GM12875 (cell line): ENCODE data around the gene DPF1.
"Not testable (repeated sequence)": the region's sequence is repeated elsewhere in the genome, so short reads cannot be mapped to it uniquely, and the experiment has no call there.

ENCODE experiments used
- H3K4me3 ChIP-seq: one replicate; pipeline ENCODE4 v1.5.1; 2011; ENCODE audit warnings: low read depth, low read length, control low read depth
- TF ChIP-seq, protein P1 (sequence below): IDR thresholded peaks from 2 replicates; pipeline ENCODE4 v1.5.1; 2011; ENCODE audit warnings: low read depth, mild to moderate bottlenecking, control low read depth, inconsistent platforms, low read length, moderate library complexity, borderline replicate concordance; ENCODE audit not compliant: insufficient read depth

The DPF1 gene

DNA sequence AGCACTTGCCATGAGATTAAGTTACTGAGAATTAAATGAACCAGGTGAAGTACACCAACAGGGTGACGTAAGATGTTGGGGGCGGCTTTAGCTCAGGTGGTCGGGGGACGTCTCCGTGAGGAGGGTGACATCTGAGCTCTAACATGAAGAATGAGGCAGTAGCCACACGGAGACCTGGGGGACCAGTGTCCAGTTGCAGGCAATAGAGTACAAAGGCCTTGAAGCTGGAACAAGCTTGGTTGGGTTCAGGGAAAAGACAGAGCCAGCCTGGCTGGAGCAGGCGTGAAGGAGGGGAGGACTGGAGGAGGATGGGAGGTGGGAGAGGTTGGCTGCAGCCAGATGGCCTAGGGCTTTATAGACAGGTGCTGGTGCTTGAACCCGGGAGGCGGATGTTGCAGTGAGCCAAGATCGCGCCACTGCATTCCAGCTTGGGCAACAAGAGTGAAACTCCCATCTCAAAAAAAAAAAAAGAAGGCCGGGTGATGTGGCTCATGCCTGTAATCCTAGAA is 42.0 kb upstream of the DPF1 start:
- no peak overlapping the region for H3K4me3 ChIP-seq
- TF ChIP-seq, protein P1, sequence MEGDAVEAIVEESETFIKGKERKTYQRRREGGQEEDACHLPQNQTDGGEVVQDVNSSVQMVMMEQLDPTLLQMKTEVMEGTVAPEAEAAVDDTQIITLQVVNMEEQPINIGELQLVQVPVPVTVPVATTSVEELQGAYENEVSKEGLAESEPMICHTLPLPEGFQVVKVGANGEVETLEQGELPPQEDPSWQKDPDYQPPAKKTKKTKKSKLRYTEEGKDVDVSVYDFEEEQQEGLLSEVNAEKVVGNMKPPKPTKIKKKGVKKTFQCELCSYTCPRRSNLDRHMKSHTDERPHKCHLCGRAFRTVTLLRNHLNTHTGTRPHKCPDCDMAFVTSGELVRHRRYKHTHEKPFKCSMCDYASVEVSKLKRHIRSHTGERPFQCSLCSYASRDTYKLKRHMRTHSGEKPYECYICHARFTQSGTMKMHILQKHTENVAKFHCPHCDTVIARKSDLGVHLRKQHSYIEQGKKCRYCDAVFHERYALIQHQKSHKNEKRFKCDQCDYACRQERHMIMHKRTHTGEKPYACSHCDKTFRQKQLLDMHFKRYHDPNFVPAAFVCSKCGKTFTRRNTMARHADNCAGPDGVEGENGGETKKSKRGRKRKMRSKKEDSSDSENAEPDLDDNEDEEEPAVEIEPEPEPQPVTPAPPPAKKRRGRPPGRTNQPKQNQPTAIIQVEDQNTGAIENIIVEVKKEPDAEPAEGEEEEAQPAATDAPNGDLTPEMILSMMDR = no peak

DNA sequence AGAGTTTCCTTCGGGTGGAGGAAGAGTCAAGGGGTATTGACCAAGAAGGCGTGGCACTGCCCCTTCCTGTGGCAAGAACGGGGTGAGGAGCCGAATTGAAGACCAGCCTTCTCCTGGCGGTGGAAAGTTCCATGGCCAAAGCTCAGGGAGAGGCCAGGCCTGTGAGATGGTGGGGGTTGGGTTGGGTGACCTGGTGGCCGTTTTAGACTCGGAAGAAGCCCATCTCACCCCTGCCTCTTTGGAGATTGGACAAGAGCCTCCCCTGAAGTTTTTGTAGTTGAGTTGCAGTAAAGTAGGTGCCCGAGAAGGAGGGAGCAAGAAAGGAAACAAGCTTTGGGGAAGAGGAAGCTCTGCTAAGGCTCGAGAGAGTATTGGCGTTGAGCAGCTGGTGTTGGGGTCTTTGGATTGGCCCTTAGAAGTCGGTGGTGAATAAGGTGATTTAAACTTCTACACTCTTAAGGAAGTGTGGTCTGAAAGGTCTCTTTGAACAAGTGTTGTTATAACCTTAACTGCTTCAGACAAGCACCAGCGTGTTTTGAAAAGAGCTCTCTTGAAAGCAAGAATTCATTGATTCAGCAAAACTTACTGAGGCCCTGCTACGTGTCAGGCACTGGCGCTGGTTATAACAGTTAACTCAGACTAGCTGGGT is 41.3 kb upstream of the DPF1 start:
- H3K4me3 ChIP-seq = peak overlapping the region; percentile 59
- TF ChIP-seq, protein P1 = no peak

DNA sequence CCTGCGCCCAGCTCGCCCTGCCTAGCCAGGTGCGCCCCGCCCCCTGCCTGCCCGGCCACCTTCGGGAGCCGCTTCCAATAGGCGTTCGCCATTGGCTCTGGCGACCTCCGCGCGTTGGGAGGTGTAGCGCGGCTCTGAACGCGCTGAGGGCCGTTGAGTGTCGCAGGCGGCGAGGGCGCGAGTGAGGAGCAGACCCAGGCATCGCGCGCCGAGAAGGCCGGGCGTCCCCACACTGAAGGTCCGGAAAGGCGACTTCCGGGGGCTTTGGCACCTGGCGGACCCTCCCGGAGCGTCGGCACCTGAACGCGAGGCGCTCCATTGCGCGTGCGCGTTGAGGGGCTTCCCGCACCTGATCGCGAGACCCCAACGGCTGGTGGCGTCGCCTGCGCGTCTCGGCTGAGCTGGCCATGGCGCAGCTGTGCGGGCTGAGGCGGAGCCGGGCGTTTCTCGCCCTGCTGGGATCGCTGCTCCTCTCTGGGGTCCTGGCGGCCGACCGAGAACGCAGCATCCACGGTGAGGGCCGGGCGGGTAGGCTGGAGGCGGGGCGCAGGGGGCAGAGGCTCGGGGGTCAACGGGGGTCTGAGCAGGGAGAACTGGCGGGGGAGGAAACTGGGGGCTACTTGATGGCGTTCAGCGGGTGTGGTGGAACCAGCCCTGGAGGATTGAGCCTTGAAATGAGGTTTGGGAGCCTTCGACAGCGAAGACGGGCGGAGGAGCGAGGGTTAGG is 40.6 kb upstream of the DPF1 start, which contains the start of gene SPINT2:
TSS of gene SPINT2 (plus strand) at position 88 of the 727 bp plus-strand sequence. CDS start at position 408, 320 bp downstream.
- H3K4me3 ChIP-seq = peak within 1 kb of the TSS; percentile 59

DNA sequence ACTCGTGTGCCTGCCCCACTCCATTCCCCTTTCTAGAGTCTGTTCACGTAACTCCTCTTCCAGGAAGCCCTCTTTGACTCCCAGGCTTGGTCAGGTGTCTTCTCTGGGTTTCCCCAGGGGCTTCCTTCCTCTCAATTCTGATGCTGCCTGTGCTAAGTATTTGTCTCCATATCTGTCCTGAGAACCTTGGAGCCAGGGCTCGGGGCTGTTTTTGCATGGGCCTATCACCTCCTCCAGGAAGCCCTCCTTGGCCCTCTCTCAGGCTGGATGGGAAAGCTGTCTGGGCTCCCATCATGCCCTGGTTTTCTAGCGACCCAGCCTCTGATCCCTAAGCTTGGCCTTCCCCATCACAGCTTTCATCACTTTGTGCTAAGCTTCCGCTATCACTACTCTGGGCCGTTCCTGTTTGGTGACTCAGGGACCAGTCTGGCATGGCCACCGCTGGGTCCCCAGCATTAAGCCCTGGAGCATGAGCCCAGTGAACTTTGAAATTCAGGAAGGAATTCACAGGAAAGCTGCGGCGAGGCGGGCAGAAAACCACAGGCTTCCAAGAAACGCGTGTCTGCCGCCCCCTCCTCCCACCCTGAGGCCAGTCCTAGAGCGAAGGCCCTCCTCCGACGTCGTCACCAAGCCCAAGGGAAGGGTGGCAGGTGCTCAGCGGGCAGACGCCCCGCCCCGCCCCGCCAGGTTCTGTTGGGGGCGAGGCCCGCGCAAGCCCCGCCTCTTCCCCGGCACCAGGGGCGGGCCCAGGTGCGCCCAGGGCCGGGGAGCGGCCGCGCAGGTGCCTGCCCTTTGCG is 39.9 kb upstream of the DPF1 start:
- H3K4me3 ChIP-seq = peak overlapping the region; percentile 59
- TF ChIP-seq, protein P1 = no peak

More for the DNA sequence above, 40.6 kb upstream of the DPF1 start, which contains the start of gene SPINT2:
- TF ChIP-seq, protein P1 = no peak

DNA sequence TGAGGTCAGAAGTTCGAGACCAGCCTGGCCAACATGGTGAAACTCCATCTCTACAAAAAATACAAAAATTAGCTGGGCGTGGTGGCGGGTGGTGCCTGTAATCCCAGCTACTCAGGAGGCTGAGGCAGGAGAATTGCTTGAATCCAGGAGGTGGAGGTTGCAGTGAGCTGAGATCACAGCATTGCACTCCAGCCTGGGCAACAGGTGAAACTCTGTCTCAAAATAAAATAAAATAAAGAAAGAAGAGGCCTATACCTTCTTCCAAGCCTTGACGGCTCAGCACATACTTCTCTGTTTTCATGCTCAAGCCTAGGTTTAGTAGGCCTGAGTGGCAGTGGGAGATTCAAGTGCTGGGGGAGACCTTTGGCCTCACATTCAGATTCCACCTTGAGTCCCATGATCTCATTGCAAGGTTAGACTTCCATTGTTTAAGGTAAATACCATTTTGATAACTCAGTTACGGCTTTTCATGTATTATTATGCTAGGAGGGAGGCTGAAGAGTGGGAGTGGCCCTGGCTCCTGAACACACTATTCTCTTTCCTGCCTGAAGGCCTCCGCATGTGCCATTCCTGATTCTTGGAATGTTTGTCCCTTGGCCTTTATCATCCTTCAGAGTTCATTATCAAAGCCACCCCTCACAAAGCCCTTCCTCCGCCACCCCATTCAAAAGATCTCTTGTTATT is 38.7 kb upstream of the DPF1 start:
- H3K4me3 ChIP-seq = no peak overlapping the region
- TF ChIP-seq, protein P1 = no peak

DNA sequence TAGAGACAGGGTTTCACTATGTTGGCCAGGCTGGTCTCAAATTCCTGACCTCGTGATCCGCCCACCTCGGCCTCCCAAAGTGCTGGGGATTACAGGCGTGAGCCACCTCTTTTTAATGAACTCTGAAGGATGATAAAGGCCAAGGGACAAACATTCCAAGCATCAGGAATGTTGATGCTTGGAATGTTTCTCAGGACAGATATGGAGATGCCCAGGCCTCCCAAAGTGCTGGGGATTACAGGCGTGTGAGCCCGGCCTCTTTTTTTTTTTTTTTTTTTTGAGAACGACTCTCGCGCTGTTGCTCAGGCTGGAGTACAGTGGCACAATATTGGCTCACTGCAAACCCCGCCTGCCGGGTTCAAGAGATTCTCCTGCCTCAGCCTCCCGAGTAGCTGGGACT is 37.9 kb upstream of the DPF1 start:
- H3K4me3 ChIP-seq = not testable (repeated sequence)
